Measurements from ENCODE around the gene GNB2.
A peak's percentile ranks its signal among the peaks of the same experiment; 100 is the strongest.

GNB2 gene

GRCh38 chr7:100685049-100685605 lies 11.6 kb downstream of the GNB2 start:
- Histone ChIP-seq H3K4me1 (ENCODE audit: control insufficient read depth, insufficient read depth, low read length) (peaks cover 26% of the 10 kb centered on the region), H3K4me3 (ENCODE audit: low read length) (no peak overlapping the region), H3K9me3 (replicated peaks; ENCODE audit: low read length) (no peaks in the 10 kb centered on the region), H3K27me3 (ENCODE audit: control insufficient read depth, insufficient read depth, low read length) (no peaks in the 10 kb centered on the region), H3K9ac (ENCODE audit: low read depth, low read length) (no peak overlapping the region), H3K4me2 (ENCODE audit: low read length) (no peak overlapping the region), H3K36me3 (ENCODE audit: insufficient read depth, low read length) (peaks cover 69% of the 10 kb centered on the region)

- Histone ChIP-seq H3K36me3 (ENCODE audit: insufficient read depth, low read length) (peaks cover 63% of the 10 kb centered on the region), H3K4me2 (ENCODE audit: low read length) (no peak overlapping the region), H3K9ac (ENCODE audit: low read depth, low read length) (no peak overlapping the region), H3K4me1 (ENCODE audit: control insufficient read depth, insufficient read depth, low read length) (peaks cover 21% of the 10 kb centered on the region), H3K9me3 (replicated peaks; ENCODE audit: low read length) (no peaks in the 10 kb centered on the region), H3K4me3 (ENCODE audit: low read length) (no peak overlapping the region), H3K27me3 (ENCODE audit: control insufficient read depth, insufficient read depth, low read length) (no peaks in the 10 kb centered on the region)
These were observed 12.1 kb downstream of the GNB2 start for GRCh38 chr7:100685631-100686145.

GRCh38 chr7:100686201-100686821 lies 12.8 kb downstream of the GNB2 start:
- no peaks in the 10 kb centered on the region for H3K27me3 ChIP-seq (ENCODE audit: control insufficient read depth, insufficient read depth, low read length)
- H3K36me3 ChIP-seq (ENCODE audit: insufficient read depth, low read length): peaks cover 61% of the 10 kb centered on the region
- no peaks in the 10 kb centered on the region for H3K9me3 ChIP-seq (replicated peaks; ENCODE audit: low read length)
- peaks cover 23% of the 10 kb centered on the region for H3K4me1 ChIP-seq (ENCODE audit: control insufficient read depth, insufficient read depth, low read length)
- H3K4me3 ChIP-seq (ENCODE audit: low read length): no peak overlapping the region
- no peak overlapping the region for H3K9ac ChIP-seq (ENCODE audit: low read depth, low read length)
- H3K4me2 ChIP-seq (ENCODE audit: low read length): no peak overlapping the region

GRCh38 chr7:100686822-100687211 lies 13.3 kb downstream of the GNB2 start:
- Histone ChIP-seq H3K9me3 (replicated peaks; ENCODE audit: low read length) (no peaks in the 10 kb centered on the region), H3K9ac (ENCODE audit: low read depth, low read length) (no peak overlapping the region), H3K4me3 (ENCODE audit: low read length) (no peak overlapping the region), H3K4me2 (ENCODE audit: low read length) (no peak overlapping the region), H3K36me3 (ENCODE audit: insufficient read depth, low read length) (peaks cover 56% of the 10 kb centered on the region), H3K27me3 (ENCODE audit: control insufficient read depth, insufficient read depth, low read length) (no peaks in the 10 kb centered on the region), H3K4me1 (ENCODE audit: control insufficient read depth, insufficient read depth, low read length) (peaks cover 26% of the 10 kb centered on the region)

GRCh38 chr7:100687261-100687660 lies 13.7 kb downstream of the GNB2 start:
- H3K4me2 ChIP-seq (ENCODE audit: low read length): no peak overlapping the region
- H3K36me3 ChIP-seq (ENCODE audit: insufficient read depth, low read length): peaks cover 52% of the 10 kb centered on the region
- H3K27me3 ChIP-seq (ENCODE audit: control insufficient read depth, insufficient read depth, low read length): no peaks in the 10 kb centered on the region
- H3K9me3 ChIP-seq (replicated peaks; ENCODE audit: low read length): no peaks in the 10 kb centered on the region
- no peak overlapping the region for H3K9ac ChIP-seq (ENCODE audit: low read depth, low read length)
- H3K4me1 ChIP-seq (ENCODE audit: control insufficient read depth, insufficient read depth, low read length): peaks cover 26% of the 10 kb centered on the region
- no peak overlapping the region for H3K4me3 ChIP-seq (ENCODE audit: low read length)

GRCh38 chr7:100687751-100688300 lies 14.3 kb downstream of the GNB2 start:
- no peak overlapping the region for H3K9ac ChIP-seq (ENCODE audit: low read depth, low read length)
- peak overlapping the region; percentile 54 for H3K4me2 ChIP-seq (ENCODE audit: low read length)
- H3K36me3 ChIP-seq (ENCODE audit: insufficient read depth, low read length): peaks cover 46% of the 10 kb centered on the region
- H3K27me3 ChIP-seq (ENCODE audit: control insufficient read depth, insufficient read depth, low read length): no peaks in the 10 kb centered on the region
- H3K9me3 ChIP-seq (replicated peaks; ENCODE audit: low read length): no peaks in the 10 kb centered on the region
- H3K4me1 ChIP-seq (ENCODE audit: control insufficient read depth, insufficient read depth, low read length): peaks cover 28% of the 10 kb centered on the region
- H3K4me3 ChIP-seq (ENCODE audit: low read length): no peak overlapping the region

- Histone ChIP-seq H3K9me3 (replicated peaks; ENCODE audit: low read length) (no peaks in the 10 kb centered on the region), H3K36me3 (ENCODE audit: insufficient read depth, low read length) (peaks cover 42% of the 10 kb centered on the region), H3K27me3 (ENCODE audit: control insufficient read depth, insufficient read depth, low read length) (no peaks in the 10 kb centered on the region), H3K4me1 (ENCODE audit: control insufficient read depth, insufficient read depth, low read length) (peaks cover 29% of the 10 kb centered on the region), H3K9ac (ENCODE audit: low read depth, low read length) (no peak overlapping the region), H3K4me3 (ENCODE audit: low read length) (no peak overlapping the region), H3K4me2 (ENCODE audit: low read length) (no peak overlapping the region)
These were observed 14.9 kb downstream of the GNB2 start for GRCh38 chr7:100688326-100688860.

GRCh38 chr7:100689230-100690135 lies 15.9 kb downstream of the GNB2 start:
- no peak overlapping the region for H3K9ac ChIP-seq (ENCODE audit: low read depth, low read length)

GRCh38 chr7:100691676-100692577 lies 18.4 kb downstream of the GNB2 start:
- H3K4me2 ChIP-seq (ENCODE audit: low read length): peak overlapping the region; percentile 98
- H3K9me3 ChIP-seq (replicated peaks; ENCODE audit: low read length): no peaks in the 10 kb centered on the region
- H3K36me3 ChIP-seq (ENCODE audit: insufficient read depth, low read length): peaks cover 15% of the 10 kb centered on the region
- H3K27me3 ChIP-seq (ENCODE audit: control insufficient read depth, insufficient read depth, low read length): no peaks in the 10 kb centered on the region
- peaks cover 29% of the 10 kb centered on the region for H3K4me1 ChIP-seq (ENCODE audit: control insufficient read depth, insufficient read depth, low read length)
- peak overlapping the region; percentile 88 for H3K9ac ChIP-seq (ENCODE audit: low read depth, low read length)
- H3K4me3 ChIP-seq (ENCODE audit: low read length): peak overlapping the region; percentile 93

More at GRCh38 chr7:100689230-100690135, 15.9 kb downstream of the GNB2 start:
- Histone ChIP-seq H3K9me3 (replicated peaks; ENCODE audit: low read length) (no peaks in the 10 kb centered on the region), H3K36me3 (ENCODE audit: insufficient read depth, low read length) (peaks cover 33% of the 10 kb centered on the region), H3K4me1 (ENCODE audit: control insufficient read depth, insufficient read depth, low read length) (peaks cover 29% of the 10 kb centered on the region), H3K4me2 (ENCODE audit: low read length) (no peak overlapping the region), H3K27me3 (ENCODE audit: control insufficient read depth, insufficient read depth, low read length) (no peaks in the 10 kb centered on the region), H3K4me3 (ENCODE audit: low read length) (no peak overlapping the region)

GRCh38 chr7:100692578-100692961 lies 19.0 kb downstream of the GNB2 start:
- Histone ChIP-seq H3K9me3 (replicated peaks; ENCODE audit: low read length) (no peaks in the 10 kb centered on the region), H3K4me1 (ENCODE audit: control insufficient read depth, insufficient read depth, low read length) (peaks cover 28% of the 10 kb centered on the region), H3K4me3 (ENCODE audit: low read length) (peak overlapping the region; percentile 93), H3K4me2 (ENCODE audit: low read length) (peak overlapping the region; percentile 98), H3K27me3 (ENCODE audit: control insufficient read depth, insufficient read depth, low read length) (no peaks in the 10 kb centered on the region), H3K9ac (ENCODE audit: low read depth, low read length) (peak overlapping the region; percentile 88), H3K36me3 (ENCODE audit: insufficient read depth, low read length) (peaks cover 13% of the 10 kb centered on the region)

Data from skeletal muscle satellite cell (primary cell).